Mononuclear cell (primary cell): Measurements from ENCODE around the gene PARD6G. TPM values are rescaled to one million over a fixed set of nuclear protein-coding genes. Genes with fewer than 3 reads are reported as not detected.
"Not testable (repeated sequence)": the region's sequence is repeated elsewhere in the genome, so short reads cannot be mapped to it uniquely, and the experiment has no call there.

ENCODE experiments used
- H3K27me3 ChIP-seq: 2 replicates; pipeline ENCODE4 v1.6.0; 2011; ENCODE audit warnings: low read length, control low read depth; ENCODE audit not compliant: insufficient read depth
- H3K4me1 ChIP-seq: 2 replicates; pipeline ENCODE4 v1.5.1; 2011; ENCODE audit warnings: mild to moderate bottlenecking, low read length, control low read depth; ENCODE audit not compliant: insufficient read depth
- H3K4me3 ChIP-seq: 2 replicates; pipeline ENCODE4 v1.5.1; 2011; ENCODE audit warnings: mild to moderate bottlenecking, low read length, moderate library complexity
- H3K9me3 ChIP-seq: 2 replicates; pipeline ENCODE4 v1.5.1; 2011; ENCODE audit warnings: low read depth, mild to moderate bottlenecking, control low read depth, low read length
- total RNA-seq: library from RNA; depleted of rRNA; stranded (reverse); fragments of >200 nt; gene quantifications from one replicate; pipeline ENCODE4 v1.2.3, GENCODE V29; 2012

Gene PARD6G, protein sequence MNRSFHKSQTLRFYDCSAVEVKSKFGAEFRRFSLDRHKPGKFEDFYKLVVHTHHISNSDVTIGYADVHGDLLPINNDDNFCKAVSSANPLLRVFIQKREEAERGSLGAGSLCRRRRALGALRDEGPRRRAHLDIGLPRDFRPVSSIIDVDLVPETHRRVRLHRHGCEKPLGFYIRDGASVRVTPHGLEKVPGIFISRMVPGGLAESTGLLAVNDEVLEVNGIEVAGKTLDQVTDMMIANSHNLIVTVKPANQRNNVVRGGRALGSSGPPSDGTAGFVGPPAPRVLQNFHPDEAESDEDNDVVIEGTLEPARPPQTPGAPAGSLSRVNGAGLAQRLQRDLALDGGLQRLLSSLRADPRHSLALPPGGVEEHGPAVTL
- 0.73 TPM for total RNA-seq

DNA sequence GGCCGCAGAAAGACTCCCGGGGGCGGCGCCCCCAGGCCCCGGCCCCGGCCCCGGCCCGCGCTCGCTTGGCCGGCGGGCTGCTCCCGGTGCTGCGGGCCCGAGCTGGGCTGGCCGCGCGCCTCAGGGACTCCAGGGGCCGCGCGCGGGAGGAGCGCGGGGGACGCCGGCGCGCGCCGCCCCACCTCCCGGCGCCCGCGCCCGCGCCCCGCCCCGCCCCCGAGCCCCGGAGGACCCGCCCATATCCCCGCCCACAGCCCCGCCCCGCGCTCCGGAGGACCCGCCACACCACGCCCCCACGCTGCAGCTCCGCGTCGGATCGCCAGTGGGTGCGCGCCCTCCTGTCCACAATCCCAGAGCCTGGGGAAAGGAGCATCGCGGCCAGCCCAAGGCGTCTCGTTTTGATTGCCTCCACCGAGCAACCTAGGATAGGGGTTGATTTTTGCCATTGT lies at the start of gene PARD6G:
PARD6G (minus strand) TSS at position 122 of the 449 bp plus-strand sequence. CDS start 166 bp downstream, outside the sequence.
- H3K27me3 ChIP-seq, result peaks cover 19% of the 10 kb centered on the region
- no peaks in the 10 kb centered on the region for H3K4me1 ChIP-seq
- H3K9me3 ChIP-seq, result no peaks in the 10 kb centered on the region
- H3K4me3 ChIP-seq, result peak within 1 kb of the TSS; percentile 25

DNA sequence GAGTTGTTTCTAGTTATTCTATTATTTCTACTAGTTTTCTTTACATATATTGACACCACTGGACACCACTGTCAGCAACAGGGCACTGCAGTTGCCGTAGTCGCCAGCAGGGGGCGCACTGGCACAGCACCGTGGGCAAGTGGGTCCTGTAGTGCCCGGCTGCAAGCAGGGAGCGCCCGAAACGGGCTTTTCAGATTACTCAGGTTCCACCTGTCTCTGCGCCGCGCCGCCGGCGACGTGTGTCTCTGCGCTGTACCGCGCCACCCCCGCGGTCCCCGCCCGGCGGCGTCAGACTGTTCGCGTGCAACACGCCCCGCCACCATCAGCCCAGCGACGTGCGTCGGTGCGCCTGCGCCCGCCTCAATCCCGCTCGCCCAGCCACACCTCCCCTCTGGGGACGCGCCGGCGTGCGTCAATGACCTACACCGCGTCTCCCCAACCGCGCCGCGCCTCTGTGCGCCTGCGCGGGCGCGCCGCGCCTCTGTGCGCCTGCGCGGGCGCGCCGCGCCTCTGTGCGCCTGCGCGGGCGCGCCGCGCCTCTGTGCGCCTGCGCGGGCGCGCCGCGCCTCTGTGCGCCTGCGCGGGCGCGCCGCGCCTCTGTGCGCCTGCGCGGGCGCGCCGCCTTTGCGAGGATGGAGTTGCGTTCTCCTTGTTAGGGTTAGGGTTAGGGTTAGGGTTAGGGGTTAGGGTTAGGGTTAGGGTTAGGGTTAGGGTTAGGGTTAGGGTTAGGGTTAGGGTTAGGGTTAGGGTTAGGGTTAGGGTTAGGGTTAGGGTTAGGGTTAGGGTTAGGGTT lies 15.1 kb upstream of the PARD6G start:
- H3K4me3 ChIP-seq, H3K4me1 ChIP-seq, H3K27me3 ChIP-seq, H3K9me3 ChIP-seq: not testable (repeated sequence)

DNA sequence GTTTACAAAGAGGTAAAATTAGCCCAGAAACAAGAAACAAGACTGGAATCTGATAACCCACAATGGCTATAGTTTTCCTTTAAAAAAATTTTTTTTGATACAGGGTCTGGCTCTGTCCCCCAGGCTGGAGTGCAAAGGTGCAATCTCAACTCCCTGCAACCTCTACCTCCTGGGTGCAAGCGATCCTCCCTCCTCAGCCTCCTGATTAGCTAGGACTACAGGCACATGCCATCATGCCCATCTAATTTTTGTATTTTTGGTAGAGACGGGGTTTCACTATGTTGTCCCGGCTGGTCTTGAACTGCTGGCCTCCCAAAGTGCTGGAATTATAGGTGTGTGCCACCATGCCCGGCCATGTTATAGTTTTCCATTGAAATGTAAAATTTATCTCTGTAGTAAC lies 12.3 kb upstream of the PARD6G start:
- H3K9me3 ChIP-seq, result no peaks in the 10 kb centered on the region
- no peak overlapping the region for H3K4me3 ChIP-seq
- no peaks in the 10 kb centered on the region for H3K27me3 ChIP-seq
- no peaks in the 10 kb centered on the region for H3K4me1 ChIP-seq

DNA sequence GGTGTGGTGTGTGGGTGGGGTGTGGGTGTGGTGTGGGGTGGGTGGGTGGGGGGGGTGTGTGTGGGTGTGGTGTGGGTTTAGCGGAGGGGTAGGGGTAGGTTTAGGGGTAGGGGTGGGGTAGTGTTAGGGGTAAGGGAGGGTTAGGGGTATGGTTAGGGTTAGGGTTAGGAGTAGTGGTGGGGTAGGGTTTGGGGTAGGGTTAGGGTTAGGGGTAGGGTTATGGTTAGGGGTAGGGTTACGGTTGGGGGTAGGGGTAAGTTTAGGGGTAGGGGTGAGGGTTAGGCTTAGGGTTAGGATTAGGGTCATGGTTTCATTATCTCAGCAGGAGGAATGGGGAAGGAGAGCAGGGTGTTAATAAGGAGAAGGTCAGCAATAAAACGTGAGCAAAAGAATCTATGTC lies 11.3 kb upstream of the PARD6G start:
- H3K9me3 ChIP-seq, result no peaks in the 10 kb centered on the region
- H3K27me3 ChIP-seq, result no peaks in the 10 kb centered on the region
- no peak overlapping the region for H3K4me3 ChIP-seq

DNA sequence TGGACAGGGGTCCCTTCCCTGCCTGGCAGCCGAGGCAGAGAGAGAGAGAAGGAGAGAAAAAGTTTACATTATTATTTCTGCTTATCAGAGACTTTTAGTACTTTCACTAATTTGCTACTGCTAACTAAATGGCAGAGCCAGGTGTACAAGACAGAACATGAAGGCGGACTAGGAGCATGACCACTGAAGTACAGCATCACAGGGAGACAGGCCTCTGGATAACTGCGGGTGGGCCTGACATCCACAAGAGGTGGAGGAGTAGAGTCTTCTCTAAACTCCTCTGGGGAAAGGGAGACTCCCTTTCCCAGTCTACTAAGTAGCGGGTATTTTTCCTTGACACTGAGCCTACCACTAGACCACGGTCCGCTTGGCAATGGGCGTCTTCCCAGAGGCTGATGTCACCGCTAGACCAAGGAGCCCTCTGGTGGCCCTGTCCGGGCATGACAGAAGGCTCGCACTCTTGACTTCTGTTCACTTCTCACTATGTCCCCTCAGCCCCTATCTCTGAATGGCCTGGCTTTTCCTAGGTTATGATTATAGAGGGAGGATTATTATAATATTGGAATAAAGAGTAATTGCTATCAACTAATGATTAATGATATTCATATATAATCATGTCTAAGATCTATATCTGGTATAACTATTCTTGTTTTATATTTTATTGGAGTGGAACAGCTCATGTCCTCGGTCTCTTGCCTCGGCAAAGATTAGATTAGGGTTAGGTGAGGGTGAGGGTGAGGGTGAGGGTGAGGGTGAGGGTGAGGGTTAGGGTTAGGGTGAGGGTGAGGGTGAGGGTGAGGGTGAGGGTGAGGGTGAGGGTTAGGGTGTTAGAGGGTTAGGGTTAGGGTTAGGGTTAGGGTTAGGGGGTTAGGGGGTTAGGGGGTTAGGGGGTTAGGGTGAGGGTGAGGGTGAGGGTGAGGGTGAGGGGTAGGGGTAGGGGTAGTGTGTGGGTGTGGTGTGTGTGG lies 10.5 kb upstream of the PARD6G start:
- not testable (repeated sequence) for H3K4me1 ChIP-seq, H3K27me3 ChIP-seq, H3K9me3 ChIP-seq, H3K4me3 ChIP-seq

More for the DNA sequence above, 11.3 kb upstream of the PARD6G start:
- H3K4me1 ChIP-seq, result no peaks in the 10 kb centered on the region

DNA sequence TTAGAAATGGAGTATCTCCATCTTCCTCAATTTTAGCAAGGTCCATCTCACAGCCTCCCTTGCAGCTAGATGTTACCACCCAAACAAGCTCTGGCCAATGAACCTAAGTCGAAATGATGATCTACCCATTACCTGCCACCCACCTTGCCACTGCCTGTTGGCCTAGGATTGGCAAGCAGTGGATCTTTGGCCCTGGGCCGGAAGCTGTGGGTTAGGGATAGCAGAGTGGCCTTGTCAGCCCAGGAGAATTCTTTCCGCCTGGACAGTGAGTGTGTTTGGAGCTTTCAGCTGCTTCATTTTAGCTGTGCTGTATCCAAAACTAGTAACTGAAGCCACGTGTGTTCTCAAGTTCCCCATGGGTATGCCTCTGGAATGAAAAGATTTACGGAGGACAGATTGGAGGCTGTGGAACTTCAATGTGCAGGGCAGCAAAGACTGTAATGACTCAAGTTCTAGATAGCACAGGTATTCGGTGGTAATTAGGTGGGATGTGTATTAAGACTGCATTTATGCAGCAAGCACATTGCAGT lies 7.7 kb upstream of the PARD6G start:
- Histone ChIP-seq H3K4me3 (no peak overlapping the region), H3K9me3 (no peaks in the 10 kb centered on the region), H3K4me1 (no peaks in the 10 kb centered on the region), H3K27me3 (no peaks in the 10 kb centered on the region)

DNA sequence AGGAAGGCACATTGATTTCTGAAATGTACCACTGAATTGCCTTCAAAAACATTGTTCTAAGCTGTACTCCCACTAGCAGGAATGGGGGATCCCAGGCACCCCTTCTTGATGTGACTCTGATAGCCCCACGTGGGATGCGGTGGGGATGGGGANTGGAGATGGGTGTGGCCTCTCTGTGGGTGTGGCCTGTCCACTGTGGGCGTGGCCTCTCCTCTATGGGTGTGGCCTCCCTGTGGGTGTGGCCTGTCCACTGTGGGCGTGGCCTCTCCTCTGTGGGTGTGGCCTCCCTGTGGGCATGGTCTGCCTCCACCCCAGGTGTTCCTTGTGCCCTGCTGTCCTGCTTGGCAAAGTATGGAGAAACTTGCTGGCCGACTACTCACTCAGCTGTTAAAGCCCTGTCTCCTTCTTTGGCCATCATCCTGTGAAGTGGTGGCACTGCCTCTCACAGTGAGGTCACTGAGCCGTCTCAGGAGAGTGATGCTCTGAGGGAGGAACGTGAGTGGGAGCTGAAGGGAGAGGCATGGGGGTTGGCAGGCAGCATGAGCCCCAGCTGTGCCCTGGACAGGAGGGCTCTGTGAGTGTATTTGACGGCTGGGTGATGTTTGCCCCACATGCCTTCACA lies 6.7 kb upstream of the PARD6G start:
- Histone ChIP-seq H3K4me3 (no peak overlapping the region), H3K9me3 (no peaks in the 10 kb centered on the region)

DNA sequence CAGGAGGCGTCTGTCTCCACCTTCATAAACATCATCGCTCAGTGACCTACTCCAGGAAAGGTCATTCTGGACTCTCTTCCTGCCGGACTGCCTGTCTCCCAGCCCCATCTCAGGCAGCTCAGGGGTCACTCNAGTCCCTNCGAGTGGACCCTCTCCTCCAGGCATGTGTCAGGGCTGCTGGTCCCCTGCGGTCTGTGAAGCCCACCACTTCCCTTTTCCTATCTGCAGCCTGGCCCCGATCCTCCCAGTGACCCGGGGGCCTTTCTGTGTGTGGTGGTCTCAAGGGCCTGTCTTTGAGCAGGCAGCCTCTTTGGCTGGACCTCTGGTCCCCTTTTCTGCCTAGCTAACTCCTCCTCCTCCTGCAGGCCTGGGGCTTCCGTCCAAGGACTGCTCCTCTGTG lies 5.9 kb upstream of the PARD6G start:
- Histone ChIP-seq H3K4me1 (no peaks in the 10 kb centered on the region), H3K4me3 (no peak overlapping the region), H3K27me3 (no peaks in the 10 kb centered on the region), H3K9me3 (no peaks in the 10 kb centered on the region)

More for the DNA sequence above, 6.7 kb upstream of the PARD6G start:
- Histone ChIP-seq H3K4me1 (no peaks in the 10 kb centered on the region), H3K27me3 (no peaks in the 10 kb centered on the region)

DNA sequence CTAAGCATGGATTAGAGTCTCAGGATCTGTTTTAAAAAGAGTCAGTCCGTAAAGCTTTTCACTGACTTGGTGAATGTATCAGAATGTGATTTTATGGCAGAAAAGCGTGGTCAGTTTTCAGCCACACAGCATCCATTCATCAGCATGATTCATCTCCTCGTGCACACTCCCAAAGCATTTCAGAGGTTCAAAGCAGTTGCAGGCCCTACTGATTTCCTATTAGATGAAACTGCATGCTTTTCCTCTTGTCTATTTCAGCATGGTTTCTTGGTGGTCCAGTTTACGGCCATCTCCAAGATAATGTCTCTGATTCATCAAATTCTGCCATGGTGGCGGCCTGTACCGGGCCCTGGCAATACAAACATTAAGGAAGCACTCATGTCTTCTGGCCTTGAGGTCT lies 4.8 kb upstream of the PARD6G start:
- Histone ChIP-seq H3K9me3 (no peaks in the 10 kb centered on the region), H3K4me1 (no peaks in the 10 kb centered on the region), H3K4me3 (no peak overlapping the region), H3K27me3 (peaks cover 6% of the 10 kb centered on the region)

DNA sequence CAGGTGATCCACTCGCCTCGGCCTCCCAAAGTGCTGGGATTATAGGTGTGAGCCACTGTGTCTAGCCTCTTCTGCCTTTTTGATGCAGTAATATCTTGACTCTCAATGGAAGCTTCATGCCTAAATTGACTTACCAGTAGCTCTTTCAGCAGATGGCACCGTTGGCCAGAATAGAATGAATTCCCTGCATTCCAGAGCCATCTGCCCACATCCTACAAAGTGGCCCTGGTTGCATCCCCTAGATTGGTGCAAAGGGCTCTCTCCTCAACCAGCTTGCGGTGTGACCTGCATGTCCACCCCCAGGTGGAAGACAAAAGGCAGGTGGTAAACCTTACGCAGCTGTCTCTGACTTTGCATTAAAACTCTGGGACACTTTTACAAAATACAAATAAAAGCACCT lies 4.4 kb upstream of the PARD6G start:
- H3K4me1 ChIP-seq, result no peaks in the 10 kb centered on the region
- no peak overlapping the region for H3K4me3 ChIP-seq
- peaks cover 6% of the 10 kb centered on the region for H3K27me3 ChIP-seq
- no peaks in the 10 kb centered on the region for H3K9me3 ChIP-seq

DNA sequence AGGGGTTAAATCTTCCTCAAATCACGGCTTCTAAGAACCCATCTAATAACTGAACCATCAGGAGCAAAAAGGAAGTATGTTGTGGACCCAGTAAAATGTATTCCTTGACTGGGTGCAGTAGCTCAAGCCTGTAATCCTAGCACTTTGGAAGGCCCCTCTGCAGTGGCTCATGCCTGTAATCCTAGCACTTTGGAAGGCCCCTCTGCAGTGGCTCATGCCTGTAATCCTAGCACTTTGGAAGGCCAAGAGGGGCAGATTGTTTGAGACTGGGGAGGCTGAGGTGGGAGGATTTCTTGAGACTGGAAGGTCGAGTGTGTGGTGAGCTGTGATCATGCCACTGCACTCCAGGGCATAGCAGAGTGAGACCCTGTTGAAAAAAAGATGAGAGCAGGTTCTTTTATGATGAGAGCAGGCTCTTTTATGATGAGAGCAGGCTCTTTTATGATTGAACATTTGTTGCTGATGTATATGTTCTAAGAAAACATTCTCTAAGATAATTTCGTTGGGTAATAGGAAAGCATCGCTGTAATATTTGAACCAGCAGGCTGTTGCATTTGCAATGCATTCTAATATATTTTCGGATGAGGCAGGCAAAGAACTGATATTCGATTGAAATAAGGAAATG lies 3.5 kb upstream of the PARD6G start:
- peaks cover 10% of the 10 kb centered on the region for H3K27me3 ChIP-seq

DNA sequence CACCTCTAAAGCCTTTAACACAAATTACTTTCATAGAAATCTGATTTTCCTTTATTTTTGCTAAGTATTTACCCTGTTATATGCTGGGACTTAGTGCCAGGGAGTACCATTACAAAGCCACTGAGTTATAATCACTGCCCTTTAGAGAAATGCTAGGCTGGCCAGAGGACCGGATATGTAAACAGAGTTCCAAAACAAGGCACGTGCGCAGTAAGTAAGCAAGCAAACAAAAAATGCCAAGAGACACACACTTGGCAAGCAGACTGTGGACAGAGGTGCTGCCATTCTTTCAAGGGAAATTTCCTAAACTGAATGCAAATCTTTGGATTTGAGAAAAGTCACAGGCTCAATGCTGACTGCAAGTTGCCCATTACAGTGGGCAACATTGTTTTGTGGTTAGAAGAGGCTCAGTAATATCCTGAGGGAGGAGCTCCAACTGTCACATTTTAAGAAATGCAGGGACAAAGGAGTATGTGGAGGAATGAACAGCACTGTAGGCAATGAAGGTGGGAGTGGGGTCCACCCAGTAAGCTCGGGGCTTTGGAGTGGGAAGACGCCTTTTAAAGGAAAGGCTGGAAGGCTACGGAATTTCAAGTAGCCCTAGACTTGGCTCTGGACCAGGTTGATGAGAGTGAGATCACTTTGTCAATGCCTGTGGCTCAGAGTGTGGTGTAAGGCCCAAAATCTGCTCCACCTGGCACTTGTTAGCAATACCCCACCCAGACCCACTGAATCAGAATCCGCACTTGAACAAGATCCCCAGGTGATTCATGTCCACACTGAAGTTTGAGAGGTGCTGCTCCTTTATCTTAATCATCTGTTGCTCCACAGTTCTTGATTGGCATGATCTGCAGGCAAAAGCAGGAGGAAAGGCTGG lies 2.1 kb upstream of the PARD6G start:
- Histone ChIP-seq H3K4me1 (no peaks in the 10 kb centered on the region), H3K27me3 (peaks cover 19% of the 10 kb centered on the region), H3K9me3 (no peaks in the 10 kb centered on the region), H3K4me3 (no peak overlapping the region)

More for the DNA sequence above, 3.5 kb upstream of the PARD6G start:
- Histone ChIP-seq H3K4me1 (no peaks in the 10 kb centered on the region), H3K4me3 (no peak overlapping the region), H3K9me3 (no peaks in the 10 kb centered on the region)
